ENCODE results near the gene ATRNL1. TPM values are rescaled to one million over a fixed set of nuclear protein-coding genes. Genes with fewer than 3 reads are reported as not detected.

Gene ATRNL1
- total RNA-seq, 2 donors from 2014 or later = 0.37 to 2.9 TPM

GRCh38 chr10:115866174-115866573 is 773.0 kb downstream of the ATRNL1 start:
- no peaks in the 10 kb centered on the region for H3K36me3 ChIP-seq

GRCh38 chr10:115866691-115867090 is 773.5 kb downstream of the ATRNL1 start:
- Histone ChIP-seq H3K27me3 (no peaks in the 10 kb centered on the region), H3K9me3 (no peaks in the 10 kb centered on the region), H3K36me3 (no peaks in the 10 kb centered on the region), H3K27ac (no peak overlapping the region), H3K9ac (ENCODE audit: low read depth in 2 of 2, low read length in 2 of 2) (no peak overlapping the region), H3K4me3 (no peak overlapping the region), H3K4me1 (no peaks in the 10 kb centered on the region)
- no peak for TF ChIP-seq CTCF (IDR thresholded peaks at IDR 0.05)
- intact Hi-C loops (cut with DNase I) = no loop called here
- DNase-seq = no peak

More at GRCh38 chr10:115866174-115866573, 773.0 kb downstream of the ATRNL1 start:
- no peak overlapping the region for H3K4me3 ChIP-seq
- no peaks in the 10 kb centered on the region for H3K9me3 ChIP-seq
- no peak for TF ChIP-seq CTCF (IDR thresholded peaks at IDR 0.05)
- H3K9ac ChIP-seq (ENCODE audit: low read depth in 2 of 2, low read length in 2 of 2) = no peak overlapping the region
- intact Hi-C loops (cut with DNase I) = no loop called here
- H3K27ac ChIP-seq = no peak overlapping the region
- H3K4me1 ChIP-seq = no peaks in the 10 kb centered on the region
- H3K27me3 ChIP-seq = no peaks in the 10 kb centered on the region
- DNase-seq = no peak

- Histone ChIP-seq H3K4me1 (no peaks in the 10 kb centered on the region), H3K9me3 (no peaks in the 10 kb centered on the region), H3K4me3 (no peak overlapping the region), H3K27me3 (no peaks in the 10 kb centered on the region), H3K27ac (no peak overlapping the region), H3K36me3 (no peaks in the 10 kb centered on the region), H3K9ac (ENCODE audit: low read depth in 2 of 2, low read length in 2 of 2) (no peak overlapping the region)
- intact Hi-C loops (cut with DNase I) = no loop called here
- TF ChIP-seq CTCF (IDR thresholded peaks at IDR 0.05) = no peak
- no peak for DNase-seq
Observed at GRCh38 chr10:115867305-115867704, 774.1 kb downstream of the ATRNL1 start.

GRCh38 chr10:115871855-115872254 is 778.7 kb downstream of the ATRNL1 start:
- no peaks in the 10 kb centered on the region for H3K36me3 ChIP-seq
- no peak for DNase-seq
- no peak overlapping the region for H3K27ac ChIP-seq
- H3K9me3 ChIP-seq = no peaks in the 10 kb centered on the region
- intact Hi-C loops (cut with DNase I) = no loop called here
- H3K9ac ChIP-seq (ENCODE audit: low read depth in 2 of 2, low read length in 2 of 2) = no peak overlapping the region
- H3K4me3 ChIP-seq = no peak overlapping the region
- TF ChIP-seq CTCF (IDR thresholded peaks at IDR 0.05) = no peak
- no peaks in the 10 kb centered on the region for H3K4me1 ChIP-seq
- H3K27me3 ChIP-seq = no peaks in the 10 kb centered on the region

- no peak overlapping the region for H3K4me3 ChIP-seq
- H3K36me3 ChIP-seq = no peaks in the 10 kb centered on the region
- intact Hi-C loops (cut with DNase I) = no loop called here
- no peak for TF ChIP-seq CTCF (IDR thresholded peaks at IDR 0.05)
- no peak for DNase-seq
- no peak overlapping the region for H3K27ac ChIP-seq
- H3K27me3 ChIP-seq = no peaks in the 10 kb centered on the region
- no peaks in the 10 kb centered on the region for H3K9me3 ChIP-seq
- H3K4me1 ChIP-seq = no peaks in the 10 kb centered on the region
- no peak overlapping the region for H3K9ac ChIP-seq (ENCODE audit: low read depth in 2 of 2, low read length in 2 of 2)
Observed at GRCh38 chr10:115875172-115875571, 782.0 kb downstream of the ATRNL1 start.

Data from colonic mucosa (tissue), 4 donors.